Neural cell (in vitro differentiated cells): ENCODE results near the gene GPR62. TPM values are rescaled to one million over a fixed set of nuclear protein-coding genes. Genes with fewer than 3 reads are reported as not detected.

Source experiments
- H2AFZ ChIP-seq: fragments of 200-600, 300-800 bp; sonication (generic), shearing (Covaris generic); 2 replicates; pipeline ENCODE4 v1.6.0; 2014; ENCODE audit warnings: low read depth, mild to moderate bottlenecking, antibody characterized with exemption, low read length, moderate library complexity
- H3F3A ChIP-seq: fragments of 200-600 bp; shearing (Covaris generic); 2 replicates; pipeline ENCODE4 v1.6.1; 2016; ENCODE audit warnings: mild to moderate bottlenecking, moderate library complexity, mixed read lengths, antibody characterized with exemption, low read length; ENCODE audit not compliant: insufficient read depth, poor library complexity, severe bottlenecking
- H3K27ac ChIP-seq: fragments of 200-600, 300-800 bp; sonication (generic), shearing (Covaris generic); 2 replicates; pipeline ENCODE4 v1.5.1; 2014; ENCODE audit warnings: mild to moderate bottlenecking, low read length, moderate library complexity
- H3K27me3 ChIP-seq: fragments of 300-800, 200-600 bp; sonication (generic), shearing (Covaris generic); 2 replicates; pipeline ENCODE4 v1.6.0; 2014; ENCODE audit warnings: mild to moderate bottlenecking, low read depth, low read length, moderate library complexity; ENCODE audit not compliant: insufficient read depth
- H3K36me3 ChIP-seq: fragments of 300-800, 200-600 bp; sonication (generic), shearing (Covaris generic); 2 replicates; pipeline ENCODE4 v1.5.1; 2014; ENCODE audit warnings: mild to moderate bottlenecking, antibody characterized with exemption, low read length, moderate library complexity; ENCODE audit not compliant: insufficient read depth
- H3K4me2 ChIP-seq: fragments of 300-800, 200-600 bp; sonication (generic), shearing (Covaris generic); 2 replicates; pipeline ENCODE4 v1.6.0; 2014; ENCODE audit warnings: mild to moderate bottlenecking, low read length
- H3K4me3 ChIP-seq: fragments of 300-800, 200-600 bp; sonication (generic), shearing (Covaris generic); 2 replicates; pipeline ENCODE4 v1.5.1; 2014; ENCODE audit warnings: mild to moderate bottlenecking, low read length, moderate library complexity
- H3K79me2 ChIP-seq: fragments of 200-600 bp; shearing (Covaris generic); replicated peaks from 2 replicates; pipeline ENCODE4 v1.6.0; 2014; ENCODE audit warnings: mild to moderate bottlenecking, low read length, moderate library complexity; ENCODE audit not compliant: insufficient read depth
- H3K9ac ChIP-seq: fragments of 300-800, 200-600 bp; sonication (generic), shearing (Covaris generic); 2 replicates; pipeline ENCODE4 v1.6.1; 2016; ENCODE audit warnings: mild to moderate bottlenecking, low read length, mixed read lengths
- H3K9me2 ChIP-seq: fragments of 200-600 bp; shearing (Covaris generic); 2 replicates; pipeline ENCODE4 v1.6.1; 2016; ENCODE audit warnings: mild to moderate bottlenecking, low read length, mixed read lengths; ENCODE audit not compliant: insufficient read depth
- H3K9me3 ChIP-seq: fragments of 200-600, 300-800 bp; sonication (generic), shearing (Covaris generic); 2 replicates; pipeline ENCODE4 v1.6.1; 2016; ENCODE audit warnings: mild to moderate bottlenecking, mixed run types, low read length, moderate library complexity, mixed read lengths
- H4K20me1 ChIP-seq: fragments of 200-600 bp; shearing (Covaris generic); 2 replicates; pipeline ENCODE4 v1.6.1; 2016; ENCODE audit warnings: mild to moderate bottlenecking, mixed run types; ENCODE audit not compliant: insufficient read depth
- CTCF ChIP-seq: fragments of 450-650 bp; IDR thresholded peaks from 2 replicates; pipeline ENCODE4 v1.5.1; 2014; ENCODE audit warnings: antibody characterized with exemption, mild to moderate bottlenecking, moderate library complexity; ENCODE audit not compliant: poor library complexity, severe bottlenecking
- EP300 ChIP-seq: fragments of 450-650 bp; conservative IDR thresholded peaks from 2 replicates; pipeline ENCODE4 v1.6.1; 2014; ENCODE audit warnings: antibody characterized with exemption, mild to moderate bottlenecking, moderate library complexity; ENCODE audit not compliant: poor library complexity, severe bottlenecking
- EZH2 ChIP-seq: fragments of 200-600, 300-800 bp; shearing (Covaris generic), sonication (generic); IDR thresholded peaks from 2 replicates; pipeline ENCODE4 v1.6.1; 2014; ENCODE audit warnings: antibody characterized with exemption, low read length, borderline replicate concordance, mild to moderate bottlenecking; ENCODE audit not compliant: insufficient read depth, poor library complexity, severe bottlenecking
- MXI1 ChIP-seq: fragments of 450-650 bp; conservative IDR thresholded peaks from 2 replicates; pipeline ENCODE4 v1.6.1; 2014; ENCODE audit warnings: antibody characterized with exemption, mild to moderate bottlenecking; ENCODE audit not compliant: poor library complexity, severe bottlenecking
- POLR2AphosphoS5 ChIP-seq: IDR thresholded peaks from 2 replicates; pipeline ENCODE4 v1.6.1; 2012
- RAD21 ChIP-seq: fragments of 450-650 bp; conservative IDR thresholded peaks from 2 replicates; pipeline ENCODE4 v1.6.1; 2014; ENCODE audit warnings: antibody characterized with exemption, mild to moderate bottlenecking, moderate library complexity
- SMC3 ChIP-seq: fragments of 450-650 bp; conservative IDR thresholded peaks from 2 replicates; pipeline ENCODE4 v1.6.1; 2014; ENCODE audit warnings: antibody characterized with exemption, mild to moderate bottlenecking, moderate library complexity; ENCODE audit not compliant: poor library complexity
- TAF1 ChIP-seq: IDR thresholded peaks from 2 replicates; pipeline ENCODE4 v1.6.1; 2012; ENCODE audit warnings: low read depth
- polyA plus RNA-seq: library from polyadenylated mRNA; depleted of rRNA; stranded (reverse); fragments of >200 nt; gene quantifications from 2 replicates; pipeline ENCODE4 v1.2.3, GENCODE V29; 2014

Gene GPR62
- polyA plus RNA-seq, 1 donor from 2014 or later: not detected

- H3K27me3 ChIP-seq: no peaks in the 10 kb centered on the region
- no peaks in the 10 kb centered on the region for H3F3A ChIP-seq
- peak within 1 kb of the TSS; percentile 70 for H3K27ac ChIP-seq
- H3K79me2 ChIP-seq: no peaks in the 10 kb centered on the region
- no peaks in the 10 kb centered on the region for H3K9me2 ChIP-seq
- H3K4me3 ChIP-seq: peak within 1 kb of the TSS; percentile 69
- H3K4me2 ChIP-seq: peak within 1 kb of the TSS; percentile 87
- H3K36me3 ChIP-seq: no peaks in the 10 kb centered on the region
- TF ChIP-seq MXI1: peak; percentile 74
- peak; percentile 18 for TF ChIP-seq CTCF
- TF ChIP-seq SMC3: peak; percentile 18
- TF ChIP-seq EP300: no peak
- TF ChIP-seq POLR2AphosphoS5: peak; percentile 75
- H2AFZ ChIP-seq: peak within 1 kb of the TSS; percentile 86
- H3K9me3 ChIP-seq: no peaks in the 10 kb centered on the region
- H3K9ac ChIP-seq: peak within 1 kb of the TSS; percentile 85
- no peaks in the 10 kb centered on the region for H4K20me1 ChIP-seq
These were observed 20.0 kb downstream of the GPR62 start, which contains the start of gene ABHD14A for GRCh38 chr3:51974963-51975851. Gene ABHD14A (plus strand): TSS chr3:51975064. CDS start chr3:51975136, 72 bp downstream.

GRCh38 chr3:51975852-51976549, 20.8 kb downstream of the GPR62 start:
- no peaks in the 10 kb centered on the region for H3K36me3 ChIP-seq
- peak overlapping the region; percentile 70 for H3K27ac ChIP-seq
- peak overlapping the region; percentile 85 for H3K9ac ChIP-seq
- no peaks in the 10 kb centered on the region for H3K27me3 ChIP-seq
- no peaks in the 10 kb centered on the region for H3K9me3 ChIP-seq
- no peak for TF ChIP-seq RAD21
- peak; percentile 12 for TF ChIP-seq EP300
- no peak for TF ChIP-seq TAF1
- no peak for TF ChIP-seq MXI1
- TF ChIP-seq EZH2: no peak
- peak; percentile 57 for TF ChIP-seq CTCF
- no peak for TF ChIP-seq POLR2AphosphoS5
- peak overlapping the region; percentile 86 for H2AFZ ChIP-seq
- H3K9me2 ChIP-seq: no peaks in the 10 kb centered on the region
- H3K4me3 ChIP-seq: peak overlapping the region; percentile 69
- no peaks in the 10 kb centered on the region for H3K79me2 ChIP-seq
- no peaks in the 10 kb centered on the region for H4K20me1 ChIP-seq
- peak overlapping the region; percentile 78 for H3K4me2 ChIP-seq
- no peaks in the 10 kb centered on the region for H3F3A ChIP-seq
